B cell (primary cell): Measurements from ENCODE around the gene VIT. TPM values are rescaled to one million over a fixed set of nuclear protein-coding genes. Genes with fewer than 3 reads are reported as not detected.

Experiments
- ATAC-seq: fragments of 200-7000 bp; cut with Tn5 transposase; one replicate; pipeline ENCODE4 v1.10.0; 2021; ENCODE audit warnings: low read depth, mild to moderate bottlenecking, moderate number of reproducible peaks, moderate library complexity
- CTCF ChIA-PET: fragments of 350-600 bp; sonication (Branson Sonifier 250); formaldehyde crosslinking; loops from one replicate; lab custom pipeline; 2021; ENCODE audit warnings: antibody characterized with exemption, inconsistent platforms; lab: Charles Lee
- POLR2A ChIA-PET: fragments of 350-600 bp; sonication (Branson Sonifier 250); formaldehyde crosslinking; loops from one replicate; lab custom pipeline; 2021; ENCODE audit warnings: antibody characterized with exemption; lab: Charles Lee
- DNase-seq: peaks from one replicate; pipeline ENCODE4 v3.0.0; 2013
- H2AFZ ChIP-seq: 2 replicates; pipeline ENCODE4 v1.6.1; 2012; ENCODE audit warnings: mild to moderate bottlenecking, low read depth, low read length; ENCODE audit not compliant: insufficient read depth, poor library complexity, severe bottlenecking
- H3K27ac ChIP-seq, 2 donors: 1 replicate in 1 of 2; 2 replicates in 1 of 2; pipeline ENCODE4 v1.5.1; 2012 to 2013; ENCODE audit warnings: low read length in 2 of 2, mild to moderate bottlenecking in 2 of 2, moderate library complexity in 1 of 2
- H3K27me3 ChIP-seq, 4 experiments: fragments of 200-600 bp in 1 of 4; sonication (generic) in 1 of 4; replicated peaks in 1 of 4; 1 replicate in 2 of 4; 2 replicates in 2 of 4; pipeline versions ENCODE4 v1.6.1 to v1.7.0; 2013 to 2016; ENCODE audit warnings: low read length in 3 of 4, mild to moderate bottlenecking in 2 of 4, mixed read lengths in 1 of 4, moderate library complexity in 1 of 4; ENCODE audit not compliant: insufficient read depth in 4 of 4, control insufficient read depth in 3 of 4; ENCODE audit errors: control extremely low read depth in 1 of 4
- H3K36me3 ChIP-seq, 2 experiments: replicated peaks in 1 of 2; 1 replicate in 1 of 2; 2 replicates in 1 of 2; pipeline versions ENCODE4 v1.6.1 to v1.7.1; 2013; ENCODE audit warnings: low read length in 1 of 2; ENCODE audit not compliant: insufficient read depth in 2 of 2, control insufficient read depth in 1 of 2; ENCODE audit errors: control extremely low read depth in 1 of 2, extremely low read depth in 1 of 2
- H3K4me1 ChIP-seq, 2 donors: fragments of 200-600 bp in 1 of 2; sonication (generic) in 1 of 2; 1 replicate in 1 of 2; 2 replicates in 1 of 2; pipeline versions ENCODE4 v1.5.1 to v1.6.1; 2013 to 2017; ENCODE audit warnings: low read length in 2 of 2; ENCODE audit not compliant: control insufficient read depth in 2 of 2, insufficient read depth in 2 of 2
- H3K4me2 ChIP-seq: replicated peaks from 2 replicates; pipeline ENCODE3; 2012; ENCODE audit warnings: mild to moderate bottlenecking, low read depth, low read length; ENCODE audit not compliant: poor library complexity, severe bottlenecking
- H3K4me3 ChIP-seq, 5 experiments: fragments of 200-600 bp in 1 of 5; sonication (generic) in 1 of 5; 1 replicate in 3 of 5; 2 replicates in 2 of 5; pipeline versions ENCODE4 v1.5.1 to v1.7.0; 2011 to 2016; ENCODE audit warnings: low read length in 4 of 5, mild to moderate bottlenecking in 4 of 5, low read depth in 2 of 5, control low read depth in 1 of 5, moderate library complexity in 1 of 5; ENCODE audit not compliant: insufficient read depth in 1 of 5; ENCODE audit errors: control extremely low read depth in 1 of 5, extremely low read depth in 1 of 5
- H3K79me2 ChIP-seq: fragments of 200-600 bp; sonication (generic); one replicate; pipeline ENCODE4 v1.6.0; 2016; ENCODE audit warnings: low read length; ENCODE audit not compliant: control insufficient read depth, insufficient read depth
- H3K9ac ChIP-seq: fragments of 200-600 bp; sonication (generic); 2 replicates; pipeline ENCODE4 v1.6.1; 2017; ENCODE audit warnings: mild to moderate bottlenecking, low read length, moderate library complexity
- H3K9me3 ChIP-seq, 3 donors: one replicate each; pipeline versions ENCODE4 v1.6.1 to v1.7.1; 2013; ENCODE audit warnings: low read length in 2 of 3; ENCODE audit not compliant: control insufficient read depth in 2 of 3, insufficient read depth in 1 of 3; ENCODE audit errors: control extremely low read depth in 1 of 3
- H4K20me1 ChIP-seq: 2 replicates; pipeline ENCODE4 v1.6.0; 2012; ENCODE audit warnings: mild to moderate bottlenecking, low read length; ENCODE audit not compliant: insufficient read depth, control insufficient read depth, poor library complexity, severe bottlenecking
- H3K27ac Mint-ChIP-seq: one replicate; pipeline ENCODE4 v1.8.0; 2021; ENCODE audit warnings: mixed read lengths
- H3K27me3 Mint-ChIP-seq: one replicate; pipeline ENCODE4 v1.8.0; 2021; ENCODE audit warnings: mixed read lengths
- H3K4me1 Mint-ChIP-seq: one replicate; pipeline ENCODE4 v1.8.0; 2021; ENCODE audit warnings: mixed read lengths
- H3K4me3 Mint-ChIP-seq: one replicate; pipeline ENCODE4 v1.8.0; 2021; ENCODE audit warnings: mixed read lengths
- H3K9me3 Mint-ChIP-seq: one replicate; pipeline ENCODE4 v1.8.0; 2022; ENCODE audit warnings: mixed read lengths; ENCODE audit not compliant: insufficient read depth
- EZH2 ChIP-seq: IDR thresholded peaks from 2 replicates; pipeline ENCODE4 v1.6.1; 2012; ENCODE audit warnings: borderline replicate concordance, low read depth, mild to moderate bottlenecking, moderate library complexity, low read length; ENCODE audit not compliant: insufficient read depth, poor library complexity, severe bottlenecking
- WGBS: methylation state at CpG from one replicate; pipeline ENCODE4 v1.1.5; 2013; ENCODE audit warnings: missing lambda C conversion rate; ENCODE audit not compliant: insufficient coverage; 5-methylcytosine and 5-hydroxymethylcytosine counted together
- intact Hi-C: fragments of 100-400 bp; cut with micrococcal nuclease; formaldehyde crosslinking; loops from one replicate; pipeline ENCODE4 v1.10.0; 2022
- polyA plus RNA-seq: library from polyadenylated mRNA; depleted of rRNA; stranded (reverse); fragments of >200 nt; gene quantifications from 2 replicates; pipeline ENCODE4 v1.2.3, GENCODE V29; 2012
- total RNA-seq, 2 donors: library from RNA; stranded (reverse); fragments of 120-200 nt in 1 of 2; gene quantifications; 1 replicate in 1 of 2; 2 replicates in 1 of 2; pipeline versions ENCODE4 v1.2.3 to v1.2.4, GENCODE V29; 2013 to 2022
- TF ChIP-seq, protein P1 (sequence below): fragments of 200-600 bp; IDR thresholded peaks from one replicate; pipeline ENCODE4 v1.8.0; 2022; ENCODE audit warnings: antibody characterized with exemption, mild to moderate bottlenecking

Gene VIT
- total and polyA plus RNA-seq, 2 donors (not counting 1 experiment from before 2014, with no cell fraction given), result not detected

DNA sequence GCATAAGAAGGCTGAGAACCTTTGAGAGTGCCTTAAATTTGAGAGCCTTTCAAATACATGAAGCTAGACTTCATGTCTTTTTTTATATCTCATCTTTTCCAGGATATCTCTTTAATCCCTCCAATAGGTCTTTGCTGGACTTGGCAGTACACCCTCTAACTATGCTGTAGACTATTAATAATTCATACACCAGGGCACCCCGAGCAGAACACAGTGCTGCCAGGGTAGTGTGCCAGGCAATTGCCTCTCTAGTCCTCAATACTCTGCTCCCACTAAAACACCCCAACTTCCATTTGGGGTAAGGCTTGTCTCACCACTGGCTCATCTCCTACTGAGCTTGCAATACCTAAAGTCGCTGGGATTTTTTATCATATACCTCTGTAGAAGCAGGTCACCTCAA is 80.8 kb downstream of the VIT start:
- no peak for ATAC-seq
- ChIA-PET CTCF (interaction anchor here (1.1 to 3.1 kb wide), 3 partner anchors 9 to 15 kb away, joined by 4 to 17 read pairs (median 8); no protein-coding TSS in a partner anchor), POLR2A (no interaction called here)
- H3K4me3 ChIP-seq, result no peak overlapping the region
- H3K27ac ChIP-seq, result no peak overlapping the region
- no peak overlapping the region for H3K27ac Mint-ChIP-seq
- intact Hi-C loops, result no loop called here
- H3K9me3 ChIP-seq, result no peaks in the 10 kb centered on the region
- WGBS, result 73% methylated on average over 2 of the region's 2 CpGs
- no peaks in the 10 kb centered on the region for H3K4me1 Mint-ChIP-seq
- no peaks in the 10 kb centered on the region for H3K36me3 ChIP-seq
- no peak overlapping the region for H3K4me3 Mint-ChIP-seq
- no peak overlapping the region for H3K9ac ChIP-seq
- H3K9me3 Mint-ChIP-seq, result no peaks in the 10 kb centered on the region
- H2AFZ ChIP-seq, result no peak overlapping the region
- H3K27me3 ChIP-seq, result peaks cover 0 to 2% (median 1%) of the 10 kb centered on the region in 4 experiments
- TF ChIP-seq, protein P1, sequence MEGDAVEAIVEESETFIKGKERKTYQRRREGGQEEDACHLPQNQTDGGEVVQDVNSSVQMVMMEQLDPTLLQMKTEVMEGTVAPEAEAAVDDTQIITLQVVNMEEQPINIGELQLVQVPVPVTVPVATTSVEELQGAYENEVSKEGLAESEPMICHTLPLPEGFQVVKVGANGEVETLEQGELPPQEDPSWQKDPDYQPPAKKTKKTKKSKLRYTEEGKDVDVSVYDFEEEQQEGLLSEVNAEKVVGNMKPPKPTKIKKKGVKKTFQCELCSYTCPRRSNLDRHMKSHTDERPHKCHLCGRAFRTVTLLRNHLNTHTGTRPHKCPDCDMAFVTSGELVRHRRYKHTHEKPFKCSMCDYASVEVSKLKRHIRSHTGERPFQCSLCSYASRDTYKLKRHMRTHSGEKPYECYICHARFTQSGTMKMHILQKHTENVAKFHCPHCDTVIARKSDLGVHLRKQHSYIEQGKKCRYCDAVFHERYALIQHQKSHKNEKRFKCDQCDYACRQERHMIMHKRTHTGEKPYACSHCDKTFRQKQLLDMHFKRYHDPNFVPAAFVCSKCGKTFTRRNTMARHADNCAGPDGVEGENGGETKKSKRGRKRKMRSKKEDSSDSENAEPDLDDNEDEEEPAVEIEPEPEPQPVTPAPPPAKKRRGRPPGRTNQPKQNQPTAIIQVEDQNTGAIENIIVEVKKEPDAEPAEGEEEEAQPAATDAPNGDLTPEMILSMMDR, result no peak
- TF ChIP-seq EZH2, result no peak
- no peaks in the 10 kb centered on the region for H3K79me2 ChIP-seq
- H3K4me1 ChIP-seq, result no peaks in the 10 kb centered on the region
- no peak overlapping the region for H3K4me2 ChIP-seq
- H4K20me1 ChIP-seq, result no peaks in the 10 kb centered on the region
- no peak for DNase-seq
- peaks cover 6% of the 10 kb centered on the region for H3K27me3 Mint-ChIP-seq

GRCh38 chr2:36777788-36778187 is 81.3 kb downstream of the VIT start:
- Histone ChIP-seq H3K27me3 (peaks cover 0 to 2% (median 1%) of the 10 kb centered on the region in 4 experiments), H3K4me2 (no peak overlapping the region), H4K20me1 (no peaks in the 10 kb centered on the region), H3K9me3 (no peaks in the 10 kb centered on the region), H3K27ac (no peak overlapping the region), H3K9ac (no peak overlapping the region), H3K4me1 (no peaks in the 10 kb centered on the region), H3K4me3 (no peak overlapping the region), H3K79me2 (no peaks in the 10 kb centered on the region), H3K36me3 (no peaks in the 10 kb centered on the region), H2AFZ (no peak overlapping the region)
- Mint-ChIP-seq H3K4me3 (no peak overlapping the region), H3K27me3 (peaks cover 8% of the 10 kb centered on the region), H3K9me3 (no peaks in the 10 kb centered on the region), H3K4me1 (no peaks in the 10 kb centered on the region), H3K27ac (no peak overlapping the region)
- CTCF ChIA-PET, result interaction anchor here (1.1 to 3.1 kb wide), 3 partner anchors 9 to 15 kb away, joined by 4 to 17 read pairs (median 8); no protein-coding TSS in a partner anchor
- DNase-seq (no peak), ATAC-seq (no peak)
- WGBS, result 97% methylated on average over 3 of the region's 5 CpGs
- TF ChIP-seq, protein P1, result no peak
- TF ChIP-seq EZH2, result no peak
- intact Hi-C loops, result no loop called here
- POLR2A ChIA-PET, result no interaction called here
